IPS DF 4.7 (cell line): ENCODE measurements around the gene BBX.

Experiments
- DNase-seq: peaks from one replicate; pipeline ENCODE4 v3.0.0-alpha.2; 2013; ENCODE audit warnings: low spot score; ENCODE audit errors: extremely low read depth

BBX gene

GRCh38 chr3:107740992-107741896, 218.5 kb downstream of the BBX start:
- DNase-seq, result no peak

DNA sequence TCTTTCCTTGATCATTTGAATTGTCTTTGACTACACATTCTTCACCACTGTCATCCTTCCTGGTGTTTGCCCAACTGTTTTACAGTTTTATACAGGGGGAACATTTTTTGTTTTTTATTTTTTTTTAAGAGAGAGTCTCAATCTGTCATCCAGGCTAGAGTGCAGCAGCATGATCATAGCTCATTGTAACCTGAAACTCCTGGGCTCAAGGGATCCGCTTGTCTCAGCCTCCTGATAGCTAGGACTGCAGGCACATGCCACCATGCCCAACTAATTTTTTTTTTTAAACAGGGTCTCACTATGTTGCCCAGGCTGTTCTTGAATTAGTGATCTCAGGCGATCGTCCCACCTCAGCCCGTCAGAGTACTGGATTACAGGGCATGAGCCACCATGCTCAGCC, 222.6 kb downstream of the BBX start:
- no peak for DNase-seq

- peak; percentile 22 for DNase-seq
Measured at GRCh38 chr3:107752202-107752990, 229.6 kb downstream of the BBX start.

GRCh38 chr3:107753494-107753893, 230.7 kb downstream of the BBX start:
- DNase-seq, result peak; percentile 22

GRCh38 chr3:107753976-107754375, 231.2 kb downstream of the BBX start:
- no peak for DNase-seq

- no peak for DNase-seq
Measured at GRCh38 chr3:107756649-107757048, 233.9 kb downstream of the BBX start.

- DNase-seq, result no peak
Measured at GRCh38 chr3:107757140-107757539, 234.4 kb downstream of the BBX start.

DNA sequence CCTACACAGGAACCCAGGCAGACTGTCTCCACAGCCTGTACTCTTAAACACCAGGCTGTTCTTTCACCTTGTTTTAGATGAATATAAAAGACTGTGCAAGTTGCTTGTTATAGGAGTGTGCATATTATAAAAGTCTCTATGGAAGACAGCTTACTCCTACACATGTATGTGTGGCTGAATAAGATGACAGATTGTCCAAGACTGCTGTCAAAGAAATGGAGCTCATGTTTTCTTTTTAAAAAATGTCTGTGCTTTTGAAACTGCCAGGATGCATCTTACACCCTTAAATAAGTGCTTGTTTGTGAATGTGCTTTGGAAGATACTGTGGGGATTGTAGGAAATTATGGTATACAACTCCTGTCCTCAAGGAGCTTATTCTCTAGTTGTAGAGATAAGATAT, 237.4 kb downstream of the BBX start:
- no peak for DNase-seq

DNA sequence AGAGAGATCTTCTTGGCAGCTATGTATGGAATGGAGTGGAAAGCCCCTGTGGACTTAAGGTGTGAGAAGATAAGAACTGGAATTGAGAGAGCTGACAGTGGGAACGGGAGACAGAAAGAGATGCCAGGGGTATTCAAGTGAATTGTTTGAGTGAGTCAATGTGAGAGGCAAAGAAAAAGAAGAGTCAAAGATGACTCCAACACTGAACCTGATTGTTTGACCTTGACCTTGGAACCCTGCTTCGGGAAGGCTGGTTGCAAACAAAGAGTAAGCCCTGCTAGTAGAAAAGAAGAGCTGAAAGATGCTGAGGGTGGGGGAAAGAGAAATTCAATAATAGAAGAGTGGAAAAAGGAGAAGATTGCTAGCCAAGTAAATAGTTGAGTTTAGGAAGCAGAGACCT, 238.6 kb downstream of the BBX start:
- DNase-seq, result no peak

- DNase-seq, result no peak
Measured at GRCh38 chr3:107765524-107765923, 242.8 kb downstream of the BBX start.

DNA sequence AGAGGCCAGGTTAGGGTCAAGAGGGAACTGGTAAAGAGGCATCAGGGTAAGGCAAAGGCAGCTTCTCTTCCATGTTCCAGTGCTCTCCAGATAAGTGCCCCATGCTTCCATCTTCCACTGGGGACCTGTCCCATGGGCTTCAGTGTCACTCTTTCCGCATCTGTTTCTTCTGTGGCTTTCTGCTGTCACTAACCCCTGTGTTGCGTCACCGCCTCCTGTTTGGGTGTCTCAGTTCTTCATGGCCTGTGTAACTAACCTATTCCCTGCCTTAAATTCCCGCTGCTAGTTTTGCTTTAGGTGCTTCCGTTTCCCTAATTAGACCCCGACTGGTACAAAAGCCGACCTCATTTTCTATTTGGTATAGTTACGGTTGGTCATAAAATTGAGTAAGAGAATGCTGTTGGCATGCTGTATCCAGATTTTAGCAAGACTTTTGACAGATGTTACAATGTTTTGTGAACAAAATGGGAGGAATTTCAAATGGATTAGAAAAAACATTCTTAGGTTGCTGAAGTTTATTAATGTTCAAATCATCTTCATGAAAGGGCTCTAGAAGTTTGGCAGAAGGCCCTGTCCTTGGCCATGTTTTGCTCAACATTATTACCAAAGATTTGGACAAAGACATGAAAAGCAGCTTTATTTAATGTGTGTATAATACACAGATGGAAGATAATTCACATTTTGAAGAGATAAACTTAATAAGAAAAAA, 245.3 kb downstream of the BBX start:
- DNase-seq, result no peak

DNA sequence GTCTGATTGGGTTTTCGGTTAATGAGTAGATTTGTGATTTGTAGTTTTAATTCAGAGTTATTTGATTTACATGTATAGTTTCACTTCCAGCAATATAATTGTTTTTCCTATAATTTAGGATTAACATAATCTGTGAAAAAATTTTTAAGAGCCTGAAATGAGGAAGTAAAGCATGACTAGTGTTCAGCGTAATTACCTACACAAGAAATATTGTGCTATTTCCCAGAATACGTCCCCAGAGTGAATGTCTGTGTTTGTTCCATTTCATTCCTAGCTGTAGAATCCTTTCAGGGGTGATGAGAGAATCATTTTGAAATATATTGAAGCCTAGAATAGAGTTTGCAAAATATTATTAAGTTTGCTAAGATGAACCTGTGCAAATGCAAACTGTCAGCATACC, 247.1 kb downstream of the BBX start:
- DNase-seq, result no peak

- no peak for DNase-seq
Measured at GRCh38 chr3:107772016-107772415, 249.3 kb downstream of the BBX start.

- DNase-seq, result no peak
Measured at GRCh38 chr3:107775974-107776373, 253.2 kb downstream of the BBX start.

- DNase-seq, result no peak
Measured at GRCh38 chr3:107781253-107781652, 258.5 kb downstream of the BBX start.

GRCh38 chr3:107782054-107782453, 259.3 kb downstream of the BBX start:
- DNase-seq, result no peak

GRCh38 chr3:107790612-107791011, 267.9 kb downstream of the BBX start:
- DNase-seq, result no peak

DNA sequence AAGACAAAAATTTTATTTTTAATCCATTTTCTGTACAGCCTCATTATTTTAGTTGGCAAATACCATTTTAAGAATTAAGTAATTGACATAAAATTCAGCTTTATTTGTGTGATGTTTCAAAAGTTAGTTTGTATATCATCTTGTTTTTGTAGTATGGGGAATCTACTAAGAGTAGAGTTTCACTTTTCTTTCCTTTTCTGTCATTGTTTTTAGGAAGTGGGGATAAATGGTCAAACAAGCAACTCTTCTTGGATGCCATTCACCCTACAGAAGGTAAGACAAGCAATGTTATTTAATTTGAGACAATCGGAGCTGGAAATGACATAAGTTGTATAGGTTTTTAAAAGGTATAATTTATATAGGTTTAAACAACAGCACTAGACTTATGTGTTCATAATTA, 268.3 kb downstream of the BBX start:
- DNase-seq, result no peak

DNA sequence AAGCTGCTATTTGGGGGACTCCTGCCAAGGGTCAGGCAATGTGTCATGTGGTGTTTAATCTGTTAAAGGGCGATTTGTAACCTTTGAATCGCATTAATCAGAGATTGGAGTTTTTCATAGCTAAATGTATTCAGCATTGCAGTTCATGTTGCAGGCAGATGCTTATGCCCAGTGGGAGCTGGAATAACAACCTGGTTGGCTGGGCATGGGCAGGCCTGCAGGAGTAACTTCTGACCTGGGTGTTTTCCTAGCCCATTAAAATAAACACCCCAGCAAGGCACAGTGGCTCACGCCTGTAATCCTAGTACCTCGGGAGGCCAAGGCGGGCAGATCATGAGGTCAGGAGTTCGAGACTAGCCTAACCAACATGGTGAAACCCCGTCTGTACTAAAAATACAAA, 268.7 kb downstream of the BBX start:
- DNase-seq, result no peak

DNA sequence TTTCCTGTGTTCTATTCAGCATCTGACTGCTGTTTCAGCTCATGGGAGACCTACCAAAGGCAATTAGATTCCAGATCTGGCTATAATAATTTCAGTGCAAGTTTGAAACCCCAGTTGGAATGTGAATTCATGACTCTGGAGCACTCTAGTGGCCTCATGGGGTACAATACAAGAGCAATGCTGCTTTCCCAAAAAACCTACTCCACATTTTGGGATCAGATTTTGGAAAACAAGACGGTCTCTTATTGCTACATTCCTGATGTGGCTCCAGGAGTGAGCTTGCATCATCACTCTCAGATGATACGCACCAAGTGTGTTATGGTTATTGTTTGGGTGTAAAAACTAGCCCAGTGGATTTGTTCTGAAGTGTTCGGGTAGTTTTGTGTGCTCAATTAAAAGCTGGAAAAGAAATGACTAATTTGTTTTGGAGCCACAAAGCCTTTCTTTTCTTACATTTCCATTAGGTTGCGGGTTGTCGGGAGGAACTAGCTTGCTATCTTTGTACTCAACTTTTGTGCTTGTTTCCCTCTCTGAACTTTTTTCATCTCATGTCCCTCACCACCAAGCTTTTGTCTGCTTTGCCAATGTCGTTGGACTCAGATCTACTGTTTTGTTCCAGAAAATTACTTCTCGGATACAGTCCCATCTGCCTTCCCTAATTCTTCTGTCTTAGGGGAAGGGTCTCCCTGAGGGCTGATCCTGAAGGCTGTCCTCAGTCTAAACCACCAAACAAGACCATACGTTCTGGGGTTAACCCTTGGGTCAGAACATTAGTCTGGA, 272.1 kb downstream of the BBX start:
- DNase-seq, result no peak

DNA sequence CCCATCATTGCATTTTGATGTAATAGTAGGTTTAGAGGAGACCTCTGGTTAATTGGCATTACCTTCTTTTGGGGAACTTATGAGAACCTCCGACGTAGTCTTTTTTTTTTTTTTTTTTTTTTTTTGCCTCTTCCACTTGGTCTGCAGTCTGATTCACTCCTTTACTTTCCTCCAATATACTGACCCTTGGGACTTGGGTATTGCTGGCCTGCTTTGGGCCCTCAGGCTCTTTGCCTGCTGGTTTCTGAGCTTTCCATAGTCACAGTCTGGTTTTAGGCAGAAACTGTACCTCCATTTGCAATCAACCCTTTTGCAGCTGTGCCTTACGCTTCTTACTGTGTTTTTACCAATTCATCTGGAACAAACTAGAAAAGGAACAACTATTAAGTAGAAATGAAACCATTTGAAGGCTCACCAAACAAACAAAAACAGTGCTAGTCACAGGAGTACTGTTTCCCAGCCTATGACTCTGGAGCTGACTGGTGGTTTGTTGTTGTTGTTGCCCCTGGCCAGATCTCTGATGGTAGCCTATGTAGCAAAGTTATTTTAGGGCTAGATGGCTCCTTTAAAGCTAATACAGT, 272.8 kb downstream of the BBX start:
- no peak for DNase-seq
